GM12874 (cell line): ENCODE data around the gene UROC1.

ENCODE experiments used
- TF ChIP-seq, protein P1 (sequence below): IDR thresholded peaks from 2 replicates; pipeline ENCODE4 v1.5.1; 2011; ENCODE audit warnings: low read depth, mild to moderate bottlenecking, control low read depth, low read length, moderate library complexity; ENCODE audit not compliant: insufficient read depth

UROC1 gene

DNA sequence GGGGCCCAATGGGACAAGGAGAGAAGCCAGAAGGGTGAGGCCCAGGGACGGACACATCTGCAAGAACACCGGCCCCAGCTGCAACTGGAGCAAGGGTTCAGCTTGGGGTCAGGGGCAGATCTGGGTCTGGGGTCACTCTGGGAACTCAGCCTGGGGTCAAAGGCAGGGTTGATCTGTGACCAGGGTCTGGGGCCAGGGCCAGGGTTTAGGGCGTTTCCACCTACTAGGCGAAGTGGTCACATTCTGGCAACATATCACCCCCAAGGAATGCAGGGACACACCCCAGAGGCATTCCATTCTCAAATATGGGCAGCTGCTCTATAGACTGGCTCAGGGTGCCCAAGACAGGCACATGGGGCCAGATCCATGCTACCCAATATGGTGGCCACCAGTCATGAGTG, 9.0 kb downstream of the UROC1 start:
- TF ChIP-seq, protein P1, sequence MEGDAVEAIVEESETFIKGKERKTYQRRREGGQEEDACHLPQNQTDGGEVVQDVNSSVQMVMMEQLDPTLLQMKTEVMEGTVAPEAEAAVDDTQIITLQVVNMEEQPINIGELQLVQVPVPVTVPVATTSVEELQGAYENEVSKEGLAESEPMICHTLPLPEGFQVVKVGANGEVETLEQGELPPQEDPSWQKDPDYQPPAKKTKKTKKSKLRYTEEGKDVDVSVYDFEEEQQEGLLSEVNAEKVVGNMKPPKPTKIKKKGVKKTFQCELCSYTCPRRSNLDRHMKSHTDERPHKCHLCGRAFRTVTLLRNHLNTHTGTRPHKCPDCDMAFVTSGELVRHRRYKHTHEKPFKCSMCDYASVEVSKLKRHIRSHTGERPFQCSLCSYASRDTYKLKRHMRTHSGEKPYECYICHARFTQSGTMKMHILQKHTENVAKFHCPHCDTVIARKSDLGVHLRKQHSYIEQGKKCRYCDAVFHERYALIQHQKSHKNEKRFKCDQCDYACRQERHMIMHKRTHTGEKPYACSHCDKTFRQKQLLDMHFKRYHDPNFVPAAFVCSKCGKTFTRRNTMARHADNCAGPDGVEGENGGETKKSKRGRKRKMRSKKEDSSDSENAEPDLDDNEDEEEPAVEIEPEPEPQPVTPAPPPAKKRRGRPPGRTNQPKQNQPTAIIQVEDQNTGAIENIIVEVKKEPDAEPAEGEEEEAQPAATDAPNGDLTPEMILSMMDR = no peak

DNA sequence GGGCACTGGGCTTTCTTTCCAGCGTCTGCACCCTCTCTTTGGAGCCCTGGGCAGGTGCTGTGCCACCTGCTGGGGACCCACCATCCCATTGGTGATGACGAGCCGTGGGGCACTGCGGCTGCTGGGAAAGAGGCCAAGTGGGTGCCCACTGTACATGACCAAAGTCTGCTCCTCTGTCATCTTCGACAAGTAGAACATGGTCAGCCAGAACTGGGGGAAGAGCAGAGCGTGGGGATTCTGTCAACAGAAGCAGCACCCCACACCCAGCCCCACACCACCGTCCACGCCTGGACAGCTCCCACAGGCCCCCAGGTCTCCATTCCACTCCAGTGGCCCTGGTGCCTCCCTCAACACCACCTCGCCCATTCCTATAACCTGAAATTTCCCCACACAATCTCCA, 9.7 kb downstream of the UROC1 start:
- TF ChIP-seq, protein P1 = no peak

DNA sequence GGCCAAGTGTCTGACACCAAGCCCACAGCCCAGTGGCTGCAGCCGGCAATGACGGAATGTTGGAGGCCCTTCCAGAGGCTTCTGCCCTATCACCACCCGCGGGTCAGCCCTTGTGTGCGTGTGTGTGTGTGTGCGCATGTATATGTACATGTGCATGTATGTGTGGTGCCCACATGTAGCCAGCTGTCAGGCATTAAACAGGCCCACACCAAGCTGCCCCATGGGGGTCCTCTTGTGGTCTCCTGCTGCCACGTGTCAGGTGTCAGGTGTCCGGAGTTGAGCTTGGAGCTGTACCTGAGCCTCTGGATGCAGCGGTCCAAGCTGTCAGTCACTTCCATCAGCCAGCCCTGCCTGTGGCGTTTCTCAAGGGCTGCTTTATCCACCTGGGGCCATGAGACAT, 13.9 kb downstream of the UROC1 start:
- TF ChIP-seq, protein P1 = no peak

DNA sequence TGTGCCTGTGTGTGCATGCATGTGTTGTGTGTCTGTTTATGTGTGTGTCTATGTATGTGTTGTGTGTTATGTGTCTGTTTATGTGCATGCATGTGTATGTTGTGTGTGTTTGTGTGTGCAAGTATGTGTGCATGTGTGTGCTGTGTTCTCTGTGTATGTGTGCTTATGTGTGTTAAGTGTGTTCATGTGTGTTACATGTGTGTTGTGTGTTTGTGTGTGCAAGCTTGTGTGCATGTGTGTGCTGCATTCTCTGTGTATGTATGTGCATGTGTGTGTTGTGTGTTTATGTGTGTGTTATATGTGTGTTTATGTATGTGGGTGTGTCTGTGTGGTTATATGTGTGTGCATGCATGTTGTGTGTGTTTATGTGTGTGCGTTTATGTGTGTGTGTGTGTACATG, 14.9 kb downstream of the UROC1 start:
- TF ChIP-seq, protein P1 = no peak

DNA sequence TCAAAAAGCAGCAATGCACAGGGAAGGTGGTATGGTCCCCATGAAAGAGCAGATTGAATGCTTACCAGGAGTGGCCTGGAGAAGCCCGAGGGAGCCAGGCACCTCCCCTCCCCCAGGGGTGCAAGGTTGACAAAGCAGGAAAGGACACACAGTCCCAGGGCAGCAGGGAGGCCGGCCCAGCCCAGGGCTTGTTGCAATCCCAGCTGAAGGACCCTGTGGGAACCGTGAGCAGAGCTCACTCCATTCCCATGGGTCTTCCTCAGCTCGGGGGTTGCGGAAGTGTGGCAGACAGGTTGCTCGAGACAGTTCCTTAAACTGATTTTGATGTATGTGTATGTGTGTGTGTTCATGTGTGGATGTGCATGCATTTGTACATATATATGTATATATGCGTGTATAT, 15.8 kb downstream of the UROC1 start:
- TF ChIP-seq, protein P1 = no peak

DNA sequence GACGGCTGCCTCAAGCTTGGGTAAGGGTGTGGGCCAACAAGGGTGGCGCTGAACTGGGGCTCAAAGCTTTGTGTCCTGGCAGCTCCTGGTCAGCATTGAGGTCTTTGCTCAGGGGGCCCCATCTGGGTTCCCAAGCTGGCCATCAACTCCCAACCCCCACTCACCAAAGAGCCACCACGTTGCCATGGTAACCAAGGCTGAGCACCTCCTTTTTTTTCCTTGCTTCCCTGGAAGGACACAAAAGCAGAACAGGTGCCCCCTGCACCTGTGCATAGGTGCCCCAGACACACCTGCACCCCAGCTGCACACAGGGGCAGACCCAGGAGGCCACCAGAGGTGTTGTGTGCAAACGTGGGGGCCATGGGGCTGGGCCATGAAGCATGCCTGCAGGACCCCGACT, 16.5 kb downstream of the UROC1 start:
- TF ChIP-seq, protein P1 = no peak

DNA sequence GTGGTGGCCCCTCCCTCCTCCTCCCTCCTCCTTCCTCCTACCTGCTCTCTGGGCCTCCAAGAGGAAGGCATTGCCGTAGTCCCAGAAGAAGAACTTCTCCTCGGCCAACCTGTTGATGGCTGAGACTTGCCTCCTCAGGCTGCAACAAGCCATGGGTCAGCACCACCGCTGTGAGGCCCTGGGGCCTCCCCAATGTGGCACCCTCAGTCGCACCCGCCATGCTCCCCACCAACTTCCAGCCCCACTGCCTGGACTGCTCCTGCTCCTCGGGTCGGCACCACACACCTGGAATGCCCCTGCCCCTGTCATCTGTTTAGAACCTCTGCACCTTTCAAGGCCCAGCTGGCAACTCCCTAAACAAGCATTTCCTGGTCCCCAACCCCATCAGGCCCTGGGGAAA, 17.6 kb downstream of the UROC1 start:
- TF ChIP-seq, protein P1 = no peak

DNA sequence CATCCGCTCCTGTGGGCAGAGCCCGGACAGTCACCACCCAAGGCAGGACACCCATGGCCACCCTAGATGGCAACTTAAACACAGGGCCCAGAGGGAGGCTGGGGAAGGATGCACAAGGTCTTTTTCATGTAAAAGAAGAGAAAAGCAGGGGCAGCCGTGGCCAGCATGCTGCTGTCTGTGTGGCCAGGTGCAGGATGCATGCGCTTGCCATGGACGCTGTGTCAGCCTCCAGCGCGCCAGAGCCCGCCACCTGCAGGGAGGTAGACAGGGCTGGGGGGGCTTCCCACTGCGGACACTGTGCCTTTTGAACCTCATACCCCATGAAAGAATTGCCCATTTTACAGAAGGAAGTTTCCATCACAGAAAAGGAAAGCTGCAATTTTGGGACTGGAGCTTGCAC, 18.2 kb downstream of the UROC1 start:
- TF ChIP-seq, protein P1 = no peak
